SU-DHL-6 (cell line): ENCODE results near the gene PDHA1.

ENCODE experiments used
- H2AFZ ChIP-seq: fragments of 200-600 bp; sonication (generic); 2 replicates; pipeline ENCODE4 v1.6.1; 2014; ENCODE audit warnings: low read depth, mild to moderate bottlenecking, moderate library complexity, mixed read lengths, antibody characterized with exemption, low read length; ENCODE audit not compliant: severe bottlenecking
- H3F3A ChIP-seq: fragments of 200-600 bp; shearing (Covaris generic); 2 replicates; pipeline ENCODE4 v1.6.0; 2016; ENCODE audit warnings: antibody characterized with exemption, mild to moderate bottlenecking; ENCODE audit not compliant: insufficient read depth
- H3K27ac ChIP-seq: fragments of 200-600 bp; sonication (generic); 2 replicates; pipeline ENCODE4 v1.5.1; 2016; ENCODE audit warnings: low read depth, mild to moderate bottlenecking, low read length, moderate library complexity, mixed read lengths
- H3K27me3 ChIP-seq: fragments of 200-600 bp; sonication (generic), shearing (Covaris generic); 2 replicates; pipeline ENCODE4 v1.6.0; 2014; ENCODE audit warnings: mild to moderate bottlenecking, low read length
- H3K36me3 ChIP-seq: fragments of 200-600 bp; sonication (generic); 2 replicates; pipeline ENCODE4 v1.6.1; 2014; ENCODE audit warnings: mild to moderate bottlenecking, low read length, mixed read lengths
- H3K4me2 ChIP-seq: fragments of 300-600, 200-600 bp; shearing (Covaris generic), sonication (generic); 2 replicates; pipeline ENCODE4 v1.6.0; 2014; ENCODE audit warnings: low read length, low read depth, mild to moderate bottlenecking; ENCODE audit not compliant: poor library complexity, severe bottlenecking
- H3K4me3 ChIP-seq: fragments of 200-600 bp; sonication (generic); 2 replicates; pipeline ENCODE4 v1.5.1; 2014; ENCODE audit warnings: antibody characterized with exemption, low read length, mild to moderate bottlenecking, mixed read lengths; ENCODE audit not compliant: insufficient read depth, poor library complexity, severe bottlenecking
- H3K79me2 ChIP-seq: fragments of 200-600 bp; sonication (generic); 2 replicates; pipeline ENCODE4 v1.6.1; 2014; ENCODE audit warnings: mild to moderate bottlenecking, low read length, moderate library complexity; ENCODE audit not compliant: insufficient read depth
- H3K9ac ChIP-seq: fragments of 200-600 bp; sonication (generic); 2 replicates; pipeline ENCODE4 v1.7.0; 2014; ENCODE audit warnings: mild to moderate bottlenecking, low read length
- H3K9me2 ChIP-seq: fragments of 200-600 bp; sonication (generic); replicated peaks from 2 replicates; pipeline ENCODE4 v1.6.1; 2014; ENCODE audit warnings: low read length; ENCODE audit not compliant: insufficient read depth
- H3K9me3 ChIP-seq: fragments of 200-600 bp; sonication (generic); 2 replicates; pipeline ENCODE4 v1.6.1; 2014; ENCODE audit warnings: low read length, mixed read lengths; ENCODE audit not compliant: insufficient read depth
- H4K20me1 ChIP-seq: fragments of 200-600 bp; sonication (generic); 2 replicates; pipeline ENCODE4 v1.6.1; 2014; ENCODE audit warnings: low read depth, mild to moderate bottlenecking, antibody characterized with exemption, low read length, moderate library complexity, mixed read lengths
- CTCF ChIP-seq: fragments of 200-600 bp; sonication (generic); IDR thresholded peaks from one replicate; pipeline ENCODE4 v1.5.1; 2017; ENCODE audit warnings: antibody characterized with exemption, mild to moderate bottlenecking, low read length, moderate library complexity; ENCODE audit not compliant: insufficient read depth, poor library complexity, severe bottlenecking
- EZH2phosphoT487 ChIP-seq: fragments of 200-600 bp; sonication (generic), shearing (Covaris generic); conservative IDR thresholded peaks from 2 replicates; pipeline ENCODE4 v1.6.1; 2018; ENCODE audit warnings: mild to moderate bottlenecking, antibody characterized with exemption, low read length, moderate library complexity, mixed read lengths

The PDHA1 gene

GRCh38 chrX:19331831-19332230 is 11.9 kb upstream of the PDHA1 start:
- Histone ChIP-seq H2AFZ (no peak overlapping the region), H4K20me1 (no peaks in the 10 kb centered on the region), H3K9me2 (no peaks in the 10 kb centered on the region), H3F3A (no peaks in the 10 kb centered on the region), H3K27ac (no peak overlapping the region), H3K27me3 (no peaks in the 10 kb centered on the region), H3K9me3 (no peaks in the 10 kb centered on the region), H3K4me2 (no peak overlapping the region), H3K79me2 (no peaks in the 10 kb centered on the region), H3K36me3 (no peaks in the 10 kb centered on the region), H3K4me3 (no peak overlapping the region), H3K9ac (no peak overlapping the region)
- no peak for TF ChIP-seq CTCF
- no peak for TF ChIP-seq EZH2phosphoT487

GRCh38 chrX:19332983-19333382 is 10.7 kb upstream of the PDHA1 start:
- no peak overlapping the region for H2AFZ ChIP-seq
- no peak overlapping the region for H3K4me2 ChIP-seq
- H3F3A ChIP-seq = no peaks in the 10 kb centered on the region
- TF ChIP-seq CTCF = no peak
- no peak for TF ChIP-seq EZH2phosphoT487
- no peaks in the 10 kb centered on the region for H3K9me2 ChIP-seq
- no peak overlapping the region for H3K9ac ChIP-seq
- no peaks in the 10 kb centered on the region for H3K36me3 ChIP-seq
- H3K27ac ChIP-seq = no peak overlapping the region
- no peaks in the 10 kb centered on the region for H4K20me1 ChIP-seq
- no peaks in the 10 kb centered on the region for H3K79me2 ChIP-seq
- H3K4me3 ChIP-seq = no peak overlapping the region
- H3K27me3 ChIP-seq = no peaks in the 10 kb centered on the region
- H3K9me3 ChIP-seq = no peaks in the 10 kb centered on the region

GRCh38 chrX:19334945-19335626 is 8.6 kb upstream of the PDHA1 start:
- H3K9me2 ChIP-seq = no peaks in the 10 kb centered on the region
- H3K9ac ChIP-seq = no peak overlapping the region
- no peaks in the 10 kb centered on the region for H3K9me3 ChIP-seq
- TF ChIP-seq EZH2phosphoT487 (no peak), CTCF (peak; percentile 85)
- H3K27ac ChIP-seq = no peak overlapping the region
- H3K27me3 ChIP-seq = no peaks in the 10 kb centered on the region
- no peaks in the 10 kb centered on the region for H4K20me1 ChIP-seq
- H2AFZ ChIP-seq = no peak overlapping the region
- no peaks in the 10 kb centered on the region for H3K36me3 ChIP-seq
- H3K79me2 ChIP-seq = no peaks in the 10 kb centered on the region
- no peaks in the 10 kb centered on the region for H3F3A ChIP-seq
- no peak overlapping the region for H3K4me2 ChIP-seq
- no peak overlapping the region for H3K4me3 ChIP-seq
